ENCODE measurements around the gene MTHFD2. TPM values are rescaled to one million over a fixed set of nuclear protein-coding genes. Genes with fewer than 3 reads are reported as not detected.

Gene MTHFD2
- total and polyA plus RNA-seq, 2 donors (not counting 3 experiments of a cell fraction or from before 2014, with no cell fraction given), result 25.6 to 83.2 TPM

- ChIA-PET POLR2A (no interaction called here), CTCF (no interaction called here)
- Histone ChIP-seq H3K36me3 (ENCODE audit: control insufficient read depth in 2 of 2, extremely low read depth in 1 of 2, insufficient read depth in 2 of 2, low read length in 2 of 2) (no peaks in the 10 kb centered on the region), H4K20me1 (replicated peaks; ENCODE audit: control insufficient read depth, extremely low read depth, insufficient read depth, low read length) (no peaks in the 10 kb centered on the region), H3K4me1 (ENCODE audit: control insufficient read depth, extremely low read depth, insufficient read depth, low read length) (no peaks in the 10 kb centered on the region), H3K9me3 (replicated peaks; ENCODE audit: control insufficient read depth, insufficient read depth, low read length) (no peaks in the 10 kb centered on the region), H3K4me3 (replicated peaks in 1 of 3; ENCODE audit: insufficient read depth in 1 of 3, low read depth in 1 of 3, low read length in 3 of 3) (no peak overlapping the region), H3K4me2 (ENCODE audit: insufficient read depth, low read length) (no peak overlapping the region), H2AFZ (ENCODE audit: low read depth, low read length) (no peak overlapping the region), H3K27ac (ENCODE audit: insufficient read depth, low read depth, low read length) (no peak overlapping the region), H3K79me2 (ENCODE audit: control insufficient read depth, insufficient read depth, low read length) (no peaks in the 10 kb centered on the region), H3K9ac (replicated peaks; ENCODE audit: extremely low read depth, insufficient read depth, low read length) (no peak overlapping the region), H3K27me3 (ENCODE audit: control insufficient read depth in 2 of 2, insufficient read depth in 2 of 2, low read length in 2 of 2) (peaks cover 0 to 1% of the 10 kb centered on the region in 2 experiments), H3K9me1 (replicated peaks; ENCODE audit: control insufficient read depth, extremely low read depth, insufficient read depth, low read length) (no peaks in the 10 kb centered on the region)
- DNase-seq (ENCODE audit: low read depth, low spot score), result no peak
- intact Hi-C loops (cut with micrococcal nuclease) (no loop called here), dilution Hi-C loops (cut with MboI; ENCODE audit: extremely low pct_ligation_motif_present, low sequenced_read_pairs) (no loop called here)
- no peak for FAIRE-seq
- BruUV-seq (replicated peaks), result no TSS peak
- no peak for TF ChIP-seq FOS (IDR thresholded peaks at IDR 0.05; ENCODE audit: borderline replicate concordance, insufficient read depth, low read length)
Observed at GRCh38 chr2:74225698-74226459, 27.5 kb downstream of the MTHFD2 start.

GRCh38 chr2:74226648-74227213, 28.3 kb downstream of the MTHFD2 start:
- no peaks in the 10 kb centered on the region for H3K4me1 ChIP-seq (ENCODE audit: control insufficient read depth, extremely low read depth, insufficient read depth, low read length)
- H2AFZ ChIP-seq (ENCODE audit: low read depth, low read length), result no peak overlapping the region
- no peak for DNase-seq (ENCODE audit: low read depth, low spot score)
- peaks cover 0 to 1% of the 10 kb centered on the region in 2 experiments for H3K27me3 ChIP-seq (ENCODE audit: control insufficient read depth in 2 of 2, insufficient read depth in 2 of 2, low read length in 2 of 2)
- H3K79me2 ChIP-seq (ENCODE audit: control insufficient read depth, insufficient read depth, low read length), result no peaks in the 10 kb centered on the region
- ChIA-PET CTCF (no interaction called here), POLR2A (no interaction called here)
- H3K9me3 ChIP-seq (replicated peaks; ENCODE audit: control insufficient read depth, insufficient read depth, low read length), result no peaks in the 10 kb centered on the region
- TF ChIP-seq GATA2 (IDR thresholded peaks at IDR 0.05; ENCODE audit: insufficient read depth, insufficient read length, low read depth, low read length) (no peak), POLR2A (IDR thresholded peaks at IDR 0.05; ENCODE audit: low read depth, low read length) (no peak), EZH2 (IDR thresholded peaks at IDR 0.05; ENCODE audit: borderline replicate concordance, low read depth, low read length, severe bottlenecking) (no peak), POLR2AphosphoS5 (IDR thresholded peaks at IDR 0.05; ENCODE audit: insufficient read depth, low read depth, low read length) (no peak), FOS (IDR thresholded peaks at IDR 0.05; ENCODE audit: borderline replicate concordance, insufficient read depth, low read length) (no peak), JUN (IDR thresholded peaks at IDR 0.05; ENCODE audit: borderline replicate concordance, insufficient read depth, insufficient read length, low read depth) (no peak), MYC (IDR thresholded peaks at IDR 0.05; ENCODE audit: low read depth, low read length) (no peak)
- TF ChIP-seq, protein P1, sequence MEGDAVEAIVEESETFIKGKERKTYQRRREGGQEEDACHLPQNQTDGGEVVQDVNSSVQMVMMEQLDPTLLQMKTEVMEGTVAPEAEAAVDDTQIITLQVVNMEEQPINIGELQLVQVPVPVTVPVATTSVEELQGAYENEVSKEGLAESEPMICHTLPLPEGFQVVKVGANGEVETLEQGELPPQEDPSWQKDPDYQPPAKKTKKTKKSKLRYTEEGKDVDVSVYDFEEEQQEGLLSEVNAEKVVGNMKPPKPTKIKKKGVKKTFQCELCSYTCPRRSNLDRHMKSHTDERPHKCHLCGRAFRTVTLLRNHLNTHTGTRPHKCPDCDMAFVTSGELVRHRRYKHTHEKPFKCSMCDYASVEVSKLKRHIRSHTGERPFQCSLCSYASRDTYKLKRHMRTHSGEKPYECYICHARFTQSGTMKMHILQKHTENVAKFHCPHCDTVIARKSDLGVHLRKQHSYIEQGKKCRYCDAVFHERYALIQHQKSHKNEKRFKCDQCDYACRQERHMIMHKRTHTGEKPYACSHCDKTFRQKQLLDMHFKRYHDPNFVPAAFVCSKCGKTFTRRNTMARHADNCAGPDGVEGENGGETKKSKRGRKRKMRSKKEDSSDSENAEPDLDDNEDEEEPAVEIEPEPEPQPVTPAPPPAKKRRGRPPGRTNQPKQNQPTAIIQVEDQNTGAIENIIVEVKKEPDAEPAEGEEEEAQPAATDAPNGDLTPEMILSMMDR (IDR thresholded peaks at IDR 0.05; ENCODE audit: extremely low read depth in 1 of 2, insufficient read depth in 1 of 2, low read depth in 1 of 2, low read length in 2 of 2), result no peak
- TF ChIP-seq, protein P2, sequence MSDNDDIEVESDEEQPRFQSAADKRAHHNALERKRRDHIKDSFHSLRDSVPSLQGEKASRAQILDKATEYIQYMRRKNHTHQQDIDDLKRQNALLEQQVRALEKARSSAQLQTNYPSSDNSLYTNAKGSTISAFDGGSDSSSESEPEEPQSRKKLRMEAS (IDR thresholded peaks at IDR 0.05; ENCODE audit: insufficient read depth, insufficient read length), result no peak
- FAIRE-seq, result no peak
- no peak overlapping the region for H3K4me3 ChIP-seq (replicated peaks in 1 of 3; ENCODE audit: insufficient read depth in 1 of 3, low read depth in 1 of 3, low read length in 3 of 3)
- BruUV-seq (replicated peaks), result no TSS peak
- H3K9ac ChIP-seq (replicated peaks; ENCODE audit: extremely low read depth, insufficient read depth, low read length), result no peak overlapping the region
- dilution Hi-C loops (cut with MboI; ENCODE audit: extremely low pct_ligation_motif_present, low sequenced_read_pairs) (no loop called here), intact Hi-C loops (cut with micrococcal nuclease) (no loop called here)
- H3K27ac ChIP-seq (ENCODE audit: insufficient read depth, low read depth, low read length), result no peak overlapping the region
- H3K4me2 ChIP-seq (ENCODE audit: insufficient read depth, low read length), result no peak overlapping the region
- H4K20me1 ChIP-seq (replicated peaks; ENCODE audit: control insufficient read depth, extremely low read depth, insufficient read depth, low read length), result no peaks in the 10 kb centered on the region
- H3K9me1 ChIP-seq (replicated peaks; ENCODE audit: control insufficient read depth, extremely low read depth, insufficient read depth, low read length), result no peaks in the 10 kb centered on the region
- no peaks in the 10 kb centered on the region for H3K36me3 ChIP-seq (ENCODE audit: control insufficient read depth in 2 of 2, extremely low read depth in 1 of 2, insufficient read depth in 2 of 2, low read length in 2 of 2)

Measured in endothelial cell of umbilical vein (primary cell).